ENCODE data around the gene KREMEN1.

KREMEN1 gene

GRCh38 chr22:29048822-29049654, 23.8 kb upstream of the KREMEN1 start:
- no peak for DNase-seq (ENCODE audit: low read depth in 2 of 2)

- no peak for DNase-seq (ENCODE audit: low read depth in 2 of 2)
Observed at GRCh38 chr22:29049655-29050263, 23.1 kb upstream of the KREMEN1 start.

- DNase-seq (ENCODE audit: low read depth in 2 of 2) = no peak
Observed at GRCh38 chr22:29050457-29050856, 22.4 kb upstream of the KREMEN1 start.

GRCh38 chr22:29053048-29053702, 19.7 kb upstream of the KREMEN1 start:
- DNase-seq (ENCODE audit: low read depth in 2 of 2) = no peak

- DNase-seq (ENCODE audit: low read depth in 2 of 2) = no peak
Observed at GRCh38 chr22:29054251-29054767, 18.5 kb upstream of the KREMEN1 start.

- no peak for DNase-seq (ENCODE audit: low read depth in 2 of 2)
Observed at GRCh38 chr22:29055192-29055830, 17.5 kb upstream of the KREMEN1 start.

- DNase-seq (ENCODE audit: low read depth in 2 of 2) = no peak
Observed at GRCh38 chr22:29056472-29056871, 16.4 kb upstream of the KREMEN1 start.

- DNase-seq (ENCODE audit: low read depth in 2 of 2) = no peak
Observed at GRCh38 chr22:29060251-29060869, 12.5 kb upstream of the KREMEN1 start.

- DNase-seq (ENCODE audit: low read depth in 2 of 2) = no peak
Observed at GRCh38 chr22:29060931-29061330, 11.9 kb upstream of the KREMEN1 start.

GRCh38 chr22:29061773-29062172, 11.1 kb upstream of the KREMEN1 start, which contains the start of gene C22orf31:
Gene C22orf31 (minus strand): TSS chr22:29061831. CDS start chr22:29061792, 39 bp downstream.
- no peak for DNase-seq (ENCODE audit: low read depth in 2 of 2)

- no peak for DNase-seq (ENCODE audit: low read depth in 2 of 2)
Observed at GRCh38 chr22:29062286-29062821, 10.5 kb upstream of the KREMEN1 start.

GRCh38 chr22:29065468-29066190, 7.2 kb upstream of the KREMEN1 start:
- no peak for DNase-seq (ENCODE audit: low read depth in 2 of 2)

GRCh38 chr22:29069463-29069862, 3.4 kb upstream of the KREMEN1 start:
- no peak for DNase-seq (ENCODE audit: low read depth in 2 of 2)

GRCh38 chr22:29070490-29070889, 2.3 kb upstream of the KREMEN1 start:
- no peak for DNase-seq (ENCODE audit: low read depth in 2 of 2)

- peak in 1 of 2 donors; percentile 23 for DNase-seq (ENCODE audit: low read depth in 2 of 2)
Observed at GRCh38 chr22:29071261-29072045, 1.4 kb upstream of the KREMEN1 start.

- DNase-seq (ENCODE audit: low read depth in 2 of 2) = peak; percentile 66 to 75
Observed at GRCh38 chr22:29072193-29072978, 449 bp upstream of the KREMEN1 start.

- DNase-seq (ENCODE audit: low read depth in 2 of 2) = no peak
Observed at GRCh38 chr22:29073618-29074275, 912 bp downstream of the KREMEN1 start.

- DNase-seq (ENCODE audit: low read depth in 2 of 2) = no peak
Observed at GRCh38 chr22:29074276-29074772, 1.5 kb downstream of the KREMEN1 start.

Data from activated CD4-positive, alpha-beta T cell treated with anti-CD3 and anti-CD28 coated beads for 24 hours (primary cell).